NCI-H2227 treated with DMSO at 0.1 percent for 48 hours (cell line): ENCODE results near the gene YBX2.
"Not testable (repeated sequence)": the region's sequence is repeated elsewhere in the genome, so short reads cannot be mapped to it uniquely, and the experiment has no call there.

ENCODE experiments used
- DNase-seq: peaks from one replicate; lab custom pipeline; 2025; lab: John Stamatoyannopoulos, UW

Gene YBX2

GRCh38 chr17:7294614-7295153 is at the start of gene YBX2:
TSS of gene YBX2 (minus strand) at chr17:7294639. CDS start at chr17:7294500, 139 bp downstream.
- peak; percentile 92 for DNase-seq

- no peak for DNase-seq
Measured at GRCh38 chr17:7343250-7343649, 48.8 kb upstream of the YBX2 start.

GRCh38 chr17:7341842-7342241 is 47.4 kb upstream of the YBX2 start:
- DNase-seq: no peak

GRCh38 chr17:7340179-7340578 is 45.7 kb upstream of the YBX2 start:
- no peak for DNase-seq

GRCh38 chr17:7337600-7337999 is 43.2 kb upstream of the YBX2 start:
- not testable (repeated sequence) for DNase-seq

GRCh38 chr17:7336240-7337175 is 42.1 kb upstream of the YBX2 start, which contains the start of gene ACAP1:
TSS of gene ACAP1 (plus strand) at chr17:7336529. CDS start at chr17:7336735, 206 bp downstream.
- DNase-seq: no peak

- not testable (repeated sequence) for DNase-seq
Measured at GRCh38 chr17:7335765-7336164, 41.3 kb upstream of the YBX2 start.

GRCh38 chr17:7334938-7335538 is 40.6 kb upstream of the YBX2 start:
- DNase-seq: no peak

- not testable (repeated sequence) for DNase-seq
Measured at GRCh38 chr17:7332600-7333069, 38.2 kb upstream of the YBX2 start.

- no peak for DNase-seq
Measured at GRCh38 chr17:7332111-7332510, 37.7 kb upstream of the YBX2 start.

GRCh38 chr17:7330638-7331015 is 36.2 kb upstream of the YBX2 start:
- DNase-seq: no peak

- peak; percentile 78 for DNase-seq
Measured at GRCh38 chr17:7329997-7330637, 35.7 kb upstream of the YBX2 start.

GRCh38 chr17:7329374-7329996 is 35.0 kb upstream of the YBX2 start:
- peak; percentile 89 for DNase-seq

- DNase-seq: no peak
Measured at GRCh38 chr17:7328840-7329373, 34.5 kb upstream of the YBX2 start, which contains the start of gene NEURL4. TSS of gene NEURL4 (minus strand) at chr17:7329335. CDS start at chr17:7329312, 23 bp downstream.

- no peak for DNase-seq
Measured at GRCh38 chr17:7328009-7328408, 33.6 kb upstream of the YBX2 start.

GRCh38 chr17:7327501-7327900 is 33.1 kb upstream of the YBX2 start:
- no peak for DNase-seq

GRCh38 chr17:7327056-7327455 is 32.6 kb upstream of the YBX2 start:
- no peak for DNase-seq

- DNase-seq: no peak
Measured at GRCh38 chr17:7326186-7326585, 31.7 kb upstream of the YBX2 start.

- DNase-seq: no peak
Measured at GRCh38 chr17:7325031-7325528, 30.6 kb upstream of the YBX2 start.

- no peak for DNase-seq
Measured at GRCh38 chr17:7324438-7324779, 30.0 kb upstream of the YBX2 start.

- DNase-seq: no peak
Measured at GRCh38 chr17:7323731-7324437, 29.4 kb upstream of the YBX2 start.
